ENCODE results near the gene WIF1. TPM values are rescaled to one million over a fixed set of nuclear protein-coding genes. Genes with fewer than 3 reads are reported as not detected.

Gene WIF1, protein sequence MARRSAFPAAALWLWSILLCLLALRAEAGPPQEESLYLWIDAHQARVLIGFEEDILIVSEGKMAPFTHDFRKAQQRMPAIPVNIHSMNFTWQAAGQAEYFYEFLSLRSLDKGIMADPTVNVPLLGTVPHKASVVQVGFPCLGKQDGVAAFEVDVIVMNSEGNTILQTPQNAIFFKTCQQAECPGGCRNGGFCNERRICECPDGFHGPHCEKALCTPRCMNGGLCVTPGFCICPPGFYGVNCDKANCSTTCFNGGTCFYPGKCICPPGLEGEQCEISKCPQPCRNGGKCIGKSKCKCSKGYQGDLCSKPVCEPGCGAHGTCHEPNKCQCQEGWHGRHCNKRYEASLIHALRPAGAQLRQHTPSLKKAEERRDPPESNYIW
- total RNA-seq (10 to 100 TPM; 42.5 to 78.1 TPM), polyA plus RNA-seq (ENCODE audit: insufficient read length in 6 of 6) (100 to 1,000 TPM; 196 to 311 (median 233) TPM)
- long read RNA-seq, donor 1, transcript WIF1-201 (10 exons, 2,238 nt), result major isoform, 83 of 186 reads
- long read RNA-seq, donor 1, partial matches to known transcripts, result 94 of 186 reads
- long read RNA-seq, donor 1, other reads (novel, unspliced or antisense), result 8 of 186 reads
- long read RNA-seq, donor 2, transcript WIF1-201 (10 exons, 2,238 nt), result major isoform, 72 of 86 reads
- long read RNA-seq, donor 2, partial matches to known transcripts, result 14 of 86 reads
- long read RNA-seq, donor 2, other reads (novel, unspliced or antisense), result 0 of 86 reads
- long read RNA-seq, donor 3, transcript WIF1-201 (10 exons, 2,238 nt), result major isoform, 43 of 74 reads
- long read RNA-seq, donor 3, partial matches to known transcripts, result 25 of 74 reads
- long read RNA-seq, donor 3, other reads (novel, unspliced or antisense), result 6 of 74 reads
- long read RNA-seq, donor 4, transcript WIF1-201 (10 exons, 2,238 nt), result major isoform, 42 of 50 reads
- long read RNA-seq, donor 4, partial matches to known transcripts, result 2 of 50 reads
- long read RNA-seq, donor 4, other reads (novel, unspliced or antisense), result 6 of 50 reads
- long read RNA-seq, donor 5, transcript WIF1-201 (10 exons, 2,238 nt), result major isoform, 121 of 224 reads
- long read RNA-seq, donor 5, partial matches to known transcripts, result 87 of 224 reads
- long read RNA-seq, donor 5, other reads (novel, unspliced or antisense), result 16 of 224 reads
- long read RNA-seq, donor 6, transcript WIF1-201 (10 exons, 2,238 nt), result major isoform, 60 of 76 reads
- long read RNA-seq, donor 6, partial matches to known transcripts, result 16 of 76 reads
- long read RNA-seq, donor 6, other reads (novel, unspliced or antisense), result 0 of 76 reads
- long read RNA-seq, donor 7, transcript WIF1-201 (10 exons, 2,238 nt), result major isoform, 46 of 59 reads
- long read RNA-seq, donor 7, partial matches to known transcripts, result 6 of 59 reads
- long read RNA-seq, donor 7, other reads (novel, unspliced or antisense), result 7 of 59 reads
- long read RNA-seq, donor 8, transcript WIF1-201 (10 exons, 2,238 nt), result major isoform, 55 of 89 reads
- long read RNA-seq, donor 8, partial matches to known transcripts, result 25 of 89 reads
- long read RNA-seq, donor 8, other reads (novel, unspliced or antisense), result 8 of 89 reads
- long read RNA-seq, donor 9, result 0 reads
- long read RNA-seq, donor 10, transcript WIF1-201 (10 exons, 2,238 nt), result major isoform, 19 of 23 reads
- long read RNA-seq, donor 10, partial matches to known transcripts, result 4 of 23 reads
- long read RNA-seq, donor 10, other reads (novel, unspliced or antisense), result 0 of 23 reads
- long read RNA-seq, donor 11, result 0 reads
- long read RNA-seq, donor 12, transcript WIF1-201 (10 exons, 2,238 nt), result major isoform, 70 of 128 reads
- long read RNA-seq, donor 12, partial matches to known transcripts, result 44 of 128 reads
- long read RNA-seq, donor 12, other reads (novel, unspliced or antisense), result 14 of 128 reads

DNA sequence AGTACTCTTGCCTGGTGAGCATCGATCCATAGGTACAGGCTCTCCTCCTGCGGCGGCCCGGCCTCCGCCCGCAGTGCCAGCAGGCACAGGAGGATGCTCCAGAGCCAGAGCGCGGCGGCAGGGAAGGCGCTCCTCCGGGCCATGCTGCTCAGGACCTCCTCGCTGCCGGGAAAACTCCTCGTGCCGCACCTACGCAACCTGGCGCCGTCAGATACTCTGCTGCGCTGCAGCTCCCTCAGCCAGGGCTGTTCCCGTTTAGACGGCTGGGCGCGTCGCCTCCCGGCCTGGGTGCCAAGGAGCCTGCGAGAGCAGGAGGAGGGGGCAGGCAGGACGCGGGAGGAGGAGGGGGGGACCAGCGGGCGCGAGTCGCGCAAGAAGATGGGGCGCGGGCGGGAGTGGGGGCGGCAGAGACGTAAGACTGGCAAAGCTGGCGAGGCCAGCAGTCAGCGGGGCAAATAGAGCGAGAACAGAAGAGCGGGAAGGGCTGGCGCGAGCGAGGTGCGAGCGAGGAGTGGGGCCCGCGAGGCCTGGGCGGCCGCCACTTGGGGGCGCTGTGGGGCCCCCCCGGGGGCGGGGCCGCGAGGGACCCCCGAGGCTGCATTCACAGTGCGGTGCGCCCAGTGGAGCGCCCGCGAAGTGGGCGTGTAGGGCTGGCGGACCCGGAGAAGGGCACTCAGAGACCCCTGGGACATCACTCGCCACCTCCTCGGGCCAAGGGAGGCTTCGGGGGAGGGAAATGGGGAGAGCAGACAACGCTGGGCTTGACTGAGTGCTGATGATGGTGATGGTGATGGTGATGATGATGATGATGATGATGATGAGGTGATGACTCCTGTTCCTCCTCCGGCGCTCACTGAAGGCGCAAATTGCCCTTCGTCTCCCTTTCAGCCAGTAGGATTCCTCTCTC is at the start of gene WIF1:
TSS of gene WIF1 (minus strand) at position 257 of the 907 bp plus-strand sequence. CDS start at position 143, 114 bp downstream.
- TF ChIP-seq, protein P1, sequence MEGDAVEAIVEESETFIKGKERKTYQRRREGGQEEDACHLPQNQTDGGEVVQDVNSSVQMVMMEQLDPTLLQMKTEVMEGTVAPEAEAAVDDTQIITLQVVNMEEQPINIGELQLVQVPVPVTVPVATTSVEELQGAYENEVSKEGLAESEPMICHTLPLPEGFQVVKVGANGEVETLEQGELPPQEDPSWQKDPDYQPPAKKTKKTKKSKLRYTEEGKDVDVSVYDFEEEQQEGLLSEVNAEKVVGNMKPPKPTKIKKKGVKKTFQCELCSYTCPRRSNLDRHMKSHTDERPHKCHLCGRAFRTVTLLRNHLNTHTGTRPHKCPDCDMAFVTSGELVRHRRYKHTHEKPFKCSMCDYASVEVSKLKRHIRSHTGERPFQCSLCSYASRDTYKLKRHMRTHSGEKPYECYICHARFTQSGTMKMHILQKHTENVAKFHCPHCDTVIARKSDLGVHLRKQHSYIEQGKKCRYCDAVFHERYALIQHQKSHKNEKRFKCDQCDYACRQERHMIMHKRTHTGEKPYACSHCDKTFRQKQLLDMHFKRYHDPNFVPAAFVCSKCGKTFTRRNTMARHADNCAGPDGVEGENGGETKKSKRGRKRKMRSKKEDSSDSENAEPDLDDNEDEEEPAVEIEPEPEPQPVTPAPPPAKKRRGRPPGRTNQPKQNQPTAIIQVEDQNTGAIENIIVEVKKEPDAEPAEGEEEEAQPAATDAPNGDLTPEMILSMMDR (IDR thresholded peaks at IDR 0.05), result peak in 1 of 2 donors; percentile 21
- H3K27ac ChIP-seq, result peak within 1 kb of the TSS in 1 of 2 donors; percentile 34
- H3K9me3 ChIP-seq, result no peaks in the 10 kb centered on the region
- DNase-seq (peak in 3 of 4 donors; percentile 65 to 88 (median 69)), ATAC-seq (peak; percentile 81)
- intact Hi-C loops (cut with DNase I), result loop anchor here in 1 of 2 donors (10.0 kb wide), 1 partner anchor 227 kb away; no protein-coding TSS in a partner anchor
- H3K36me3 ChIP-seq, result no peaks in the 10 kb centered on the region
- H3K4me1 ChIP-seq, result peaks cover 6 to 16% of the 10 kb centered on the region in 2 donors
- H3K27me3 ChIP-seq, result peaks cover 36 to 83% of the 10 kb centered on the region in 2 donors
- peak within 1 kb of the TSS; percentile 24 to 36 for H3K4me3 ChIP-seq

DNA sequence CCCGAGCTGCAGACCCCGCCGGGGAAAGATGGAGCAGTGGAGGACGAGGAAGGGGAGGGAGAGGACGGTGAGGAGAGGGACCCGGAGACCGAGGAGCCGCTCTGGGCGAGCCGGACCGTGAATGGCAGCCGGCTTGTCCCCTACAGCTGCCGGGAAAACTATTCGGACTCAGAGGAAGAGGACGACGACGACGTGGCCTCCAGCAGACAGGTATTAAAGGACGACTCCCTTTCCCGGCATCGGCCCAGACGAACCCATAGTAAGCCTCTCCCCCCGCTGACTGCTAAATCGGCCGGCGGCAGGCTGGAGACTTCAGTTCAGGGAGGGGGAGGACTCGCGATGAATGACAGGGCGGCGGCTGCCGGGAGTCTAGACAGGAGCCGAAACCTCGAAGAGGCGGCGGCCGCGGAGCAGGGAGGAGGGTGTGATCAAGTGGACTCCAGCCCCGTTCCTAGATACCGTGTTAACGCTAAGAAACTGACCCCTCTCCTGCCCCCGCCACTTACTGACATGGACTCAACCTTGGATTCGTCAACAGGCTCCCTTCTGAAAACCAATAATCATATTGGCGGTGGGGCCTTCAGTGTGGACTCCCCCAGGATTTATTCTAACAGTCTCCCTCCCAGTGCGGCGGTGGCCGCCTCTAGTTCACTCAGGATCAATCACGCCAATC is 49.2 kb upstream of the WIF1 start:
- intact Hi-C loops (cut with DNase I), result no loop called here
- peak; percentile 31 to 93 (median 62) for DNase-seq
- Histone ChIP-seq H3K27ac (peak overlapping the region; percentile 93 to 98), H3K27me3 (no peaks in the 10 kb centered on the region), H3K4me3 (peak overlapping the region; percentile 80 to 96), H3K4me1 (peaks cover 14 to 50% of the 10 kb centered on the region in 2 donors), H3K9me3 (no peaks in the 10 kb centered on the region), H3K36me3 (no peaks in the 10 kb centered on the region)
- ATAC-seq, result peak; percentile 78
- TF ChIP-seq, protein P1 (IDR thresholded peaks at IDR 0.05), result no peak

DNA sequence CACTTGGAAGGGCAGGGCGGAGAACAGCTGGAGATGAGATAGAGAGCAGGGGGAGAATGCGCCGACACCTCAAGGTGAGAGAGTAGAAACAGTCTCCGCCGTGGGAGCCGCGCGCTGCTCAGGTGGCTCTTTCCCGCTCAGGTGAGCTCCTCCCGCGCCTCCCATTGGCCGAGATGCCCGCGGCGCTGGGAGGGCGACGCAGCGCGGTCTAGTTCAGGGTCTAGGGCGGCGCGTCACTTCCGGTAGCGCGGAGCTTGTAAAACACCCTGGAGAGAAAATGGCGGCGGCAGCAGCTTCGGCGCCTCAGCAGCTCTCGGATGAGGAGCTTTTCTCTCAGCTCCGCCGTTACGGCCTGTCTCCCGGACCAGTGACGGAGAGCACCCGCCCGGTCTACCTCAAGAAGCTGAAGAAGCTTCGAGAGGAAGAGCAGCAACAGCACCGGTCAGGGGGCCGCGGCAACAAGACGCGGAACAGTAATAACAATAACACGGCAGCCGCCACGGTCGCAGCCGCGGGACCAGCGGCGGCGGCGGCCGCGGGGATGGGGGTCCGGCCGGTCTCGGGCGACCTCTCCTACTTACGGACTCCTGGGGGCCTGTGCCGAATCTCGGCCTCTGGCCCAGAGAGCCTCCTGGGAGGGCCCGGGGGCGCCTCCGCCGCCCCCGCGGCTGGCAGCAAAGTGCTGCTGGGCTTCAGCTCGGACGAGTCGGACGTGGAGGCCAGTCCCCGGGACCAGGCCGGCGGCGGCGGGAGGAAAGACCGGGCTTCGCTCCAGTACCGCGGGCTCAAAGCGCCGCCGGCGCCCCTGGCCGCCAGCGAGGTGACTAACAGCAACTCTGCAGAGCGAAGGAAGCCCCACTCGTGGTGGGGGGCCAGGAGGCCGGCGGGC is 48.5 kb upstream of the WIF1 start, which contains the start of gene LEMD3:
TSS of gene LEMD3 (plus strand) at position 264 of the 889 bp plus-strand sequence. CDS start at position 278, 14 bp downstream.
- Histone ChIP-seq H3K27ac (peak within 1 kb of the TSS; percentile 93 to 98), H3K4me3 (peak within 1 kb of the TSS; percentile 80 to 96), H3K36me3 (no peaks in the 10 kb centered on the region), H3K27me3 (no peaks in the 10 kb centered on the region), H3K9me3 (no peaks in the 10 kb centered on the region), H3K4me1 (peaks cover 14 to 42% of the 10 kb centered on the region in 2 donors)
- TF ChIP-seq, protein P1 (IDR thresholded peaks at IDR 0.05), result no peak
- intact Hi-C loops (cut with DNase I), result no loop called here
- ATAC-seq, result peak; percentile 94
- peak; percentile 93 to 99 (median 96) for DNase-seq

Measured in left lung (tissue), 14 donors.